Heart left ventricle (tissue), 16 donors: ENCODE data around the gene EID1. TPM values are rescaled to one million over a fixed set of nuclear protein-coding genes. Genes with fewer than 3 reads are reported as not detected.
"Not testable (repeated sequence)": the region's sequence is repeated elsewhere in the genome, so short reads cannot be mapped to it uniquely, and the experiment has no call there.

Source experiments
- ATAC-seq, 4 donors: fragments of 200-7000 bp; cut with Tn5 transposase; one replicate each; pipeline ENCODE4 v1.9.1; 2020 to 2022; ENCODE audit warnings: moderate library complexity in 4 of 4, mild to moderate bottlenecking in 3 of 4, moderate number of reproducible peaks in 1 of 4
- DNase-seq, 5 donors: peaks; one replicate each; pipeline ENCODE4 v3.0.0-alpha.2; 2020
- H3K27ac ChIP-seq, 12 donors: fragments of 200-600 bp; sonication (generic) in 4 of 12; one replicate each; pipeline versions ENCODE4 v1.5.0 to v1.8.0; 2016 to 2022; ENCODE audit warnings: mild to moderate bottlenecking in 2 of 12
- H3K27me3 ChIP-seq, 9 donors: fragments of 200-600 bp; sonication (generic) in 2 of 9; one replicate each; pipeline versions ENCODE4 v1.5.1 to v1.8.0; 2016 to 2022; ENCODE audit warnings: mild to moderate bottlenecking in 3 of 9
- H3K36me3 ChIP-seq, 9 donors: fragments of 200-600 bp; sonication (generic) in 2 of 9; one replicate each; pipeline versions ENCODE4 v1.5.0 to v1.8.0; 2018 to 2022; ENCODE audit warnings: mild to moderate bottlenecking in 2 of 9
- H3K4me1 ChIP-seq, 12 donors: fragments of 200-600 bp; sonication (generic) in 4 of 12; one replicate each; pipeline versions ENCODE4 v1.5.0 to v1.8.0; 2016 to 2022; ENCODE audit warnings: mild to moderate bottlenecking in 3 of 12
- H3K4me3 ChIP-seq, 12 donors: fragments of 200-600 bp; sonication (generic) in 4 of 12; one replicate each; pipeline versions ENCODE4 v1.5.0 to v1.8.0; 2017 to 2022; ENCODE audit warnings: mild to moderate bottlenecking in 9 of 12, moderate library complexity in 4 of 12
- H3K9me3 ChIP-seq, 12 donors: fragments of 200-600 bp; sonication (generic) in 4 of 12; one replicate each; pipeline versions ENCODE4 v1.5.0 to v1.8.0; 2016 to 2022; ENCODE audit warnings: mild to moderate bottlenecking in 1 of 12
- CTCF ChIP-seq, 12 donors: fragments of 200-600 bp; sonication (generic) in 4 of 12; IDR thresholded peaks; one replicate each; pipeline versions ENCODE4 v1.5.0 to v1.8.0; 2018 to 2022; ENCODE audit warnings: antibody characterized with exemption in 12 of 12, mild to moderate bottlenecking in 5 of 12
- POLR2A ChIP-seq, 2 donors: fragments of 450-650 bp; IDR thresholded peaks; one replicate each; pipeline ENCODE4 v1.6.1; 2017; ENCODE audit warnings: antibody characterized with exemption in 2 of 2, mild to moderate bottlenecking in 2 of 2, moderate library complexity in 2 of 2
- WGBS, 4 donors: extraction: QIAGEN DNeasy Blood & Tissue Kit in 2 of 4; methylation state at CpG; one replicate each; pipeline versions ENCODE4 v1.1.5 to v1.1.7; 2013 to 2018; 5-methylcytosine and 5-hydroxymethylcytosine counted together
- intact Hi-C, 10 donors: fragments of 100-400 bp; cut with DNase I; formaldehyde crosslinking; loops; one replicate each; pipeline versions ENCODE4 v1.11.1 to v1.14.2; 2022
- polyA plus RNA-seq, 2 donors: library from polyadenylated mRNA; stranded (reverse); fragments of 200-250 nt; gene quantifications; one replicate each; pipeline ENCODE4 v1.2.3, GENCODE V29; 2013
- total RNA-seq, 9 donors: library from RNA; depleted of rRNA in 2 of 9; stranded (reverse); fragments of >200 nt in 2 of 9; fragmentation: NEBNext Ultra II Directional in 3 of 9; extraction: Animal tissue kit (Norgen Biotek cat#: 25700) in 3 of 9; gene quantifications; one replicate each; pipeline versions ENCODE4 v1.1.0 to v1.2.4, GENCODE V29; 2016 to 2023
- donor health status: ischemic (EF 13 %, LVEDD 7.1; RV severe dilation, severe dysfunction).
- donor health status: healthy with polysubstance abuse.
- donor health status: DM: no; HTN: yes; CAD: no.
- donor health status: DM: no; HTN: no; CAD: no.
- donor health status: ischemic (EF 25% LVEDD 6.9; RV normal size, moderate dysfunction).
- donor health status: ischemic (EF 25% LVEDD 5.7; RV mildly dilated, moderate dysfunction).
- donor health status: healthy.
- donor health status: DM: yes; HTN: yes; CAD: no.
- donor health status: ischemic (EF 35%, LVEDD 5.7; RV mildly dilated, moderate dysfunction).
- donor health status: nonischemic (EF 11% LVEDD 7.7; RV severe dilation, severe dysfunction).
- donor health status: DM: yes; HTN: yes; CAD: no.
- donor health status: PGD.
- donor health status: ischemic (EF 29% LVEDD 5.4; RV normal size, mild dysfunction).
- donor health status: nonischemic (EF 23%, LVEDD 6.1; RV moderate dilation, normal function).

EID1 gene
- total and polyA plus RNA-seq, 11 donors, result 161 to 393 (median 223) TPM

DNA sequence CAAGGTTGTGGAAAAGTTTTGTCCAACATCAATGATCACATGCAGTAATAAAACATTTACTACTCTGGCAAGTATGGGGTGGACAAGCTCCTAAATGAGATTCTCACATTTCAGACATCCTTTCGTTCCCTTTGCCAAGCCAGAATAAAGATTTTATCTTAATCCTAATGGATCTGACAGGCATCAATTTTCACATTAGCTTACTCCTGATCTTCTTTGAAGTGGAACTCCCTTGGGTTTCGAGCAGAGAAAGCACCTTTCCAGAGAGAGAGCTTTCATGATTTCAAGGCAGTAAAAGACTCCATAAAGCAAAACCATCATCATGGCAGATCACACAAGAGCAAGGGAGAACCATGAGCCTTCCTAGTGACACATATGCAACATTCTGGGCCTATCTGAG, 27.3 kb upstream of the EID1 start:
- H3K27me3 ChIP-seq, result no peaks in the 10 kb centered on the region
- DNase-seq (no peak), ATAC-seq (no peak)
- no peak overlapping the region for H3K4me3 ChIP-seq
- H3K4me1 ChIP-seq, result peaks cover 0 to 5% (median 0%) of the 10 kb centered on the region in 12 donors
- no peak overlapping the region for H3K27ac ChIP-seq
- H3K36me3 ChIP-seq, result no peaks in the 10 kb centered on the region
- no peaks in the 10 kb centered on the region for H3K9me3 ChIP-seq
- 62 to 84% (median 67%) methylated on average over 2 of the region's 2 CpGs for WGBS, 4 donors
- intact Hi-C loops, result no loop called here
- no peak for TF ChIP-seq POLR2A (IDR thresholded peaks at IDR 0.05)
- no peak for TF ChIP-seq CTCF (IDR thresholded peaks at IDR 0.05)

- Histone ChIP-seq H3K4me3 (no peak overlapping the region), H3K27ac (no peak overlapping the region), H3K27me3 (no peaks in the 10 kb centered on the region), H3K9me3 (no peaks in the 10 kb centered on the region), H3K4me1 (peaks cover 0 to 11% (median 0%) of the 10 kb centered on the region in 12 donors), H3K36me3 (no peaks in the 10 kb centered on the region)
- intact Hi-C loops, result no loop called here
- ATAC-seq (no peak), DNase-seq (no peak)
- TF ChIP-seq CTCF (IDR thresholded peaks at IDR 0.05) (no peak), POLR2A (IDR thresholded peaks at IDR 0.05) (no peak)
Observed at GRCh38 chr15:48851956-48852355, 26.0 kb upstream of the EID1 start.

DNA sequence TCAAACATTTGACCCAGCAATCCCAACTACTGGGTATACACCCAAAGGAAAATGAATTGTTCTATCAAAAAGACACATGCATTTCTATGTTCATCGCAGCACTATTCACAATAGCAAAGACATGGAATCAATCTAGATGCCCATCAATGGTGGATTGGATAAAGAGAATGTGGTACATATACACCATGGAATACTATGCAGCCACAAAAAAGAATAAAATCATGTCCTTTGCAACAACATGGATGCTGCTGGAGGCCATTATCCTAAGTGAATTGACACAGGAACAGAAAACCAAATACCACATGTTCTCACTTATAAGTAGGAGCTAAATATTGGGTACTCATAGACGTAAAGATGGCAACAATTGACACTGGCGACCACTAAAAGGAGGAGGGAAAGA, 23.5 kb upstream of the EID1 start:
- H3K27ac ChIP-seq, H3K27me3 ChIP-seq, H3K36me3 ChIP-seq, H3K4me3 ChIP-seq, ATAC-seq, DNase-seq, H3K9me3 ChIP-seq, intact Hi-C loops: not testable (repeated sequence)
- 97 to 98% (median 98%) methylated on average over 3 of the region's 3 CpGs for WGBS, 4 donors
- peaks cover 0 to 11% (median 0%) of the 10 kb centered on the region in 12 donors for H3K4me1 ChIP-seq

- WGBS, 4 donors, result 21 to 29% (median 25%) methylated on average over 6 of the region's 6 CpGs
- no peak for TF ChIP-seq POLR2A (IDR thresholded peaks at IDR 0.05)
- TF ChIP-seq CTCF (IDR thresholded peaks at IDR 0.05), result peak in 10 of 12 donors; percentile 12 to 54 (median 40)
- H3K4me3 ChIP-seq, result no peak overlapping the region
- H3K9me3 ChIP-seq, result no peaks in the 10 kb centered on the region
- ATAC-seq, result peak; percentile 70 to 87 (median 82)
- H3K27ac ChIP-seq, result peak overlapping the region in 1 of 12 donors; percentile 4
- H3K4me1 ChIP-seq, result peaks cover 0 to 11% (median 0%) of the 10 kb centered on the region in 12 donors
- DNase-seq, result no peak
- no peaks in the 10 kb centered on the region for H3K36me3 ChIP-seq
- no peaks in the 10 kb centered on the region for H3K27me3 ChIP-seq
- intact Hi-C loops, result loop anchor here in 2 of 10 donors (5.0 kb wide), 2 partner anchors 498 to 1287 kb away; no protein-coding TSS in a partner anchor
Observed at GRCh38 chr15:48855501-48856440, 22.2 kb upstream of the EID1 start.
